IMR-90 (cell line): ENCODE results near the gene SLC2A11. TPM values are rescaled to one million over a fixed set of nuclear protein-coding genes. Genes with fewer than 3 reads are reported as not detected.
A peak's percentile ranks its signal among the peaks of the same experiment; 100 is the strongest.
"Not testable (repeated sequence)": the region's sequence is repeated elsewhere in the genome, so short reads cannot be mapped to it uniquely, and the experiment has no call there.

Experiments
- ATAC-seq: fragments of 200-7000 bp; cut with Tn5 transposase; 2 replicates; pipeline ENCODE4 v1.9.1; 2020; ENCODE audit warnings: low read depth, mild to moderate bottlenecking, moderate library complexity
- BruUV-seq: library from RNA; stranded (reverse); fragments of 400-500 nt; replicated peaks from 2 replicates; lab custom pipeline; 2021; lab: Mats Ljungman, UMichigan
- CTCF ChIA-PET: fragments of 300-600 bp; formaldehyde crosslinking; extraction: SDS; loops from one replicate; lab custom pipeline; 2021; ENCODE audit warnings: antibody characterized with exemption; lab: Yijun Ruan, JAX
- POLR2A ChIA-PET: fragments of 300-600 bp; sonication (Branson Sonifier 250); formaldehyde crosslinking; loops from one replicate; lab custom pipeline; 2022; ENCODE audit warnings: antibody characterized with exemption; ENCODE audit not compliant: unreplicated experiment; lab: Charles Lee
- DNase-seq: peaks from one replicate; pipeline ENCODE4 v3.0.0; 2013
- H2AFZ ChIP-seq: replicated peaks from 2 replicates; pipeline ENCODE3; 2013; ENCODE audit warnings: low read length, mild to moderate bottlenecking; ENCODE audit not compliant: poor library complexity
- H2AK5ac ChIP-seq: 2 replicates; pipeline ENCODE4 v1.6.1; 2013; ENCODE audit warnings: low read depth, low read length, inconsistent platforms
- H2AK9ac ChIP-seq: replicated peaks from 2 replicates; pipeline ENCODE3; 2013; ENCODE audit warnings: mild to moderate bottlenecking, low read depth, low read length, moderate library complexity; ENCODE audit not compliant: poor library complexity
- H2BK120ac ChIP-seq: 2 replicates; pipeline ENCODE4 v1.6.1; 2013; ENCODE audit warnings: low read depth, low read length, inconsistent platforms
- H2BK15ac ChIP-seq: 3 replicates; pipeline ENCODE4 v1.6.1; 2013; ENCODE audit warnings: low read depth, low read length, inconsistent platforms
- H2BK20ac ChIP-seq: 2 replicates; pipeline ENCODE4 v1.6.1; 2013; ENCODE audit warnings: low read depth, mild to moderate bottlenecking, inconsistent platforms, low read length, moderate library complexity
- H2BK5ac ChIP-seq: 2 replicates; pipeline ENCODE4 v1.6.1; 2013; ENCODE audit warnings: mild to moderate bottlenecking, low read depth, low read length, inconsistent platforms; ENCODE audit not compliant: poor library complexity, severe bottlenecking
- H3K14ac ChIP-seq: replicated peaks from 2 replicates; pipeline ENCODE4 v1.6.1; 2013; ENCODE audit warnings: low read depth, low read length, inconsistent platforms
- H3K18ac ChIP-seq: 2 replicates; pipeline ENCODE4 v1.6.1; 2013; ENCODE audit warnings: low read depth, low read length, control low read depth
- H3K23ac ChIP-seq: 2 replicates; pipeline ENCODE4 v1.6.1; 2013; ENCODE audit warnings: low read depth, low read length, inconsistent platforms
- H3K27ac ChIP-seq: 2 replicates; pipeline ENCODE4 v1.5.1; 2013; ENCODE audit warnings: mild to moderate bottlenecking, control low read depth, low read length; ENCODE audit not compliant: insufficient read depth
- H3K27me3 ChIP-seq: 2 replicates; pipeline ENCODE4 v1.6.1; 2013; ENCODE audit warnings: low read length; ENCODE audit not compliant: control insufficient read depth, insufficient read depth
- H3K36me3 ChIP-seq: 2 replicates; pipeline ENCODE4 v1.6.1; 2013; ENCODE audit warnings: low read length, mixed read lengths; ENCODE audit not compliant: control insufficient read depth, insufficient read depth
- H3K4ac ChIP-seq: 2 replicates; pipeline ENCODE4 v1.6.1; 2013; ENCODE audit warnings: low read depth, low read length, inconsistent platforms
- H3K4me1 ChIP-seq: 2 replicates; pipeline ENCODE4 v1.6.1; 2013; ENCODE audit warnings: low read length, mixed read lengths; ENCODE audit not compliant: control insufficient read depth, insufficient read depth
- H3K4me2 ChIP-seq: 2 replicates; pipeline ENCODE4 v1.6.1; 2013; ENCODE audit warnings: low read depth, mild to moderate bottlenecking, control low read depth, low read length, moderate library complexity
- H3K4me3 ChIP-seq: 2 replicates; pipeline ENCODE4 v1.5.1; 2013; ENCODE audit warnings: low read depth, mild to moderate bottlenecking, control low read depth, low read length, moderate library complexity; ENCODE audit not compliant: insufficient read depth
- H3K56ac ChIP-seq: 2 replicates; pipeline ENCODE4 v1.6.1; 2013; ENCODE audit warnings: low read length, inconsistent platforms; ENCODE audit not compliant: insufficient read depth; ENCODE audit errors: extremely low read depth
- H3K79me1 ChIP-seq, 2 experiments: 2 replicates each; pipeline ENCODE4 v1.6.1; 2013; ENCODE audit warnings: low read length in 2 of 2, inconsistent platforms in 1 of 2, low read depth in 1 of 2
- H3K9ac ChIP-seq: 2 replicates; pipeline ENCODE4 v1.6.1; 2013; ENCODE audit warnings: low read depth, low read length, control low read depth
- H3K9me1 ChIP-seq: 2 replicates; pipeline ENCODE4 v1.6.1; 2013; ENCODE audit warnings: low read length, inconsistent platforms; ENCODE audit not compliant: insufficient read depth
- H3K9me3 ChIP-seq: 2 replicates; pipeline ENCODE4 v1.6.1; 2013; ENCODE audit warnings: low read length; ENCODE audit not compliant: control insufficient read depth, insufficient read depth
- H4K20me1 ChIP-seq: 2 replicates; pipeline ENCODE4 v1.6.1; 2013; ENCODE audit warnings: low read length, inconsistent platforms; ENCODE audit not compliant: insufficient read depth
- H4K5ac ChIP-seq: 2 replicates; pipeline ENCODE4 v1.6.1; 2013; ENCODE audit warnings: mild to moderate bottlenecking, low read depth, low read length, control low read depth
- H4K8ac ChIP-seq, 2 experiments: 2 replicates each; pipeline ENCODE4 v1.6.1; 2013; ENCODE audit warnings: low read depth in 2 of 2, low read length in 2 of 2, control low read depth in 1 of 2, inconsistent platforms in 1 of 2
- H4K91ac ChIP-seq: 2 replicates; pipeline ENCODE4 v1.6.1; 2013; ENCODE audit warnings: low read depth, low read length, inconsistent platforms; ENCODE audit not compliant: insufficient read depth
- CTCF ChIP-seq: conservative IDR thresholded peaks from 2 replicates; pipeline ENCODE4 v1.5.1; 2012; ENCODE audit warnings: mild to moderate bottlenecking, low read depth, low read length, improper control_type of control experiment
- MAFK ChIP-seq: IDR thresholded peaks from 2 replicates; pipeline ENCODE4 v1.6.1; 2012; ENCODE audit warnings: low read depth, low read length, improper control_type of control experiment
- MXI1 ChIP-seq: IDR thresholded peaks from 2 replicates; pipeline ENCODE4 v1.6.1; 2012; ENCODE audit warnings: low read depth, mild to moderate bottlenecking, low read length, moderate library complexity, borderline replicate concordance
- RAD21 ChIP-seq: IDR thresholded peaks from 2 replicates; pipeline ENCODE4 v1.6.1; 2012; ENCODE audit warnings: low read length, improper control_type of control experiment
- SMC3 ChIP-seq: fragments of 150-350 bp; IDR thresholded peaks from 2 replicates; pipeline ENCODE4 v1.6.1; 2016; ENCODE audit warnings: low read depth, mild to moderate bottlenecking, antibody characterized with exemption, low read length, moderate library complexity
- WGBS, 2 experiments: methylation state at CpG; one replicate each; pipeline versions ENCODE4 v1.1.5 to v1.1.7; 2013; ENCODE audit warnings: missing lambda C conversion rate in 2 of 2; ENCODE audit not compliant: insufficient read length in 1 of 2; ENCODE audit errors: extremely low coverage in 2 of 2; 5-methylcytosine and 5-hydroxymethylcytosine counted together
- dilution Hi-C: fragments of 300-500 bp; cut with HindIII; formaldehyde crosslinking; loops from one replicate; pipeline ENCODE4 v1.14.3; 2018; ENCODE audit warnings: low sequenced_read_pairs; ENCODE audit not compliant: unreplicated experiment
- in situ Hi-C: fragments of 300-500 bp; cut with MboI; formaldehyde crosslinking; loops from 3 replicates; pipeline ENCODE4 v1.14.3; 2019; ENCODE audit warnings: low sequenced_read_pairs, inconsistent platforms, mixed read lengths
- intact Hi-C: fragments of 100-400 bp; cut with micrococcal nuclease; formaldehyde crosslinking; loops from 2 replicates; pipeline ENCODE4 v1.10.0; 2022
- polyA plus RNA-seq, 3 experiments: library from polyadenylated mRNA; depleted of rRNA; stranded (reverse); fragments of >200 nt; gene quantifications; 2 replicates each; pipeline ENCODE4 v1.2.3, GENCODE V29; 2012; ENCODE audit warnings: low replicate concordance in 1 of 3
- total RNA-seq: library from RNA; depleted of rRNA; stranded (reverse); fragments of >200 nt; gene quantifications from 2 replicates; pipeline ENCODE4 v1.2.3, GENCODE V29; 2012

The SLC2A11 gene
- total and polyA plus RNA-seq, 2 of the 4 experiments (the other 2 are of a cell fraction): 3.2 to 8.7 TPM

GRCh38 chr22:23862103-23862502 is 4.4 kb downstream of the SLC2A11 start:
- Histone ChIP-seq H3K9ac (no peak overlapping the region), H2AFZ (no peak overlapping the region), H3K27me3 (no peaks in the 10 kb centered on the region), H3K4ac (no peak overlapping the region), H3K18ac (no peak overlapping the region), H4K8ac (no peak overlapping the region), H3K79me1 (peaks cover 0 to 13% of the 10 kb centered on the region in 2 experiments; a peak in 1 of 4 replicates), H3K4me3 (no peak overlapping the region), H3K9me3 (no peaks in the 10 kb centered on the region), H3K56ac (no peak overlapping the region), H4K20me1 (no peaks in the 10 kb centered on the region), H2AK9ac (no peak overlapping the region), H4K5ac (no peak overlapping the region), H3K27ac (no peak overlapping the region), H2BK120ac (no peak overlapping the region), H3K23ac (no peak overlapping the region), H3K36me3 (no peaks in the 10 kb centered on the region; the same call in 1 of the 2 replicates), H3K4me2 (no peak overlapping the region), H2BK20ac (no peak overlapping the region), H2BK5ac (no peak overlapping the region), H2BK15ac (no peak overlapping the region), H3K9me1 (no peaks in the 10 kb centered on the region), H3K4me1 (peaks cover 3% of the 10 kb centered on the region; the same call in 1 of the 2 replicates), H2AK5ac (no peak overlapping the region), H4K91ac (no peak overlapping the region), H3K14ac (no peak overlapping the region)
- in situ Hi-C loops: no loop called here
- ChIA-PET POLR2A (no interaction called here), CTCF (interaction anchor here (0.5 kb wide), 1 partner anchor 1751 kb away, joined by 3 read pairs; no protein-coding TSS in a partner anchor)
- intact Hi-C loops: loop anchor here (10.0 kb wide), 1 partner anchor 93 kb away; no protein-coding TSS in a partner anchor
- BruUV-seq: no TSS peak
- no peak for TF ChIP-seq MAFK
- TF ChIP-seq CTCF: peak; percentile 67
- TF ChIP-seq SMC3: peak; percentile 78
- no peak for TF ChIP-seq MXI1
- peak; percentile 75 for TF ChIP-seq RAD21
- DNase-seq (peak; percentile 52), ATAC-seq (no peak)
- no CpG with 5 or more reads among the region's 3 CpGs for WGBS, 2 experiments
- dilution Hi-C loops: no loop called here

DNA sequence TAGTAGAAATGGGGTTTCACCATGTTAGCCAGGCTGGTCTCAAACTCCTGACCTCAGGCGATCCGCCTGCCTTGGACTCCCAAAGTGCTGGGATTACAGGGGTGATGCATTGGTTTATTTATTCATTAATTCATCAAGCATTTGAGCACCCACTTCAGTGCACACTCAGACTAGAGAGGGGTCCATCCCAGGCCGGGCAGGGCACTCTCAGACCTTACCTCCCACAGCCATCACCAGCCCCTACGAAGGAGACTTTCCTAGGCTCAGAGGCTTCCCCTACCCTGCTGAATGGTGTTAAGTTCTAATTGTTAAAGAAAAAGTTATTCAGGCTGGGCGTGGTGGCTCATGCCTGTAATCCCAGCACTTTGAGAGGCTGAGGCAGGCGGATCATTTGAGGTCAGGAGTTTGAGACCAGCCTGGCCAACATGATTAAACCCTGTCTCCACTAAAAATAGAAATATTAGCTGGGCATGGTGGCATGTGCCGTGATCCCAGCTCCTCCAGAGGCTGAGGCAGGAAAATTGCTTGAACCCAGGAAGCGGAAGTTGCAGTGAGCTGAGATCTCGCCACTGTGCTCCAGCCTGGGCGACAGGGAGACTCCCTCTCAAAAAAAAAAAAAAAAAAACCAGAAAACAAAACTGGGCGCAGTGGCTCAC is 7.0 kb downstream of the SLC2A11 start:
- H4K5ac ChIP-seq, DNase-seq, H3K4me2 ChIP-seq, POLR2A ChIA-PET, H3K9me1 ChIP-seq, in situ Hi-C loops, H3K23ac ChIP-seq, H3K79me1 ChIP-seq, H4K20me1 ChIP-seq, dilution Hi-C loops, H3K36me3 ChIP-seq, H3K9ac ChIP-seq, H2AFZ ChIP-seq, H3K27me3 ChIP-seq, BruUV-seq, H3K4me1 ChIP-seq, H3K56ac ChIP-seq, H2BK120ac ChIP-seq, ATAC-seq, H2BK5ac ChIP-seq, H3K14ac ChIP-seq, H3K9me3 ChIP-seq, H2AK5ac ChIP-seq, H3K27ac ChIP-seq, H3K4me3 ChIP-seq, H2BK20ac ChIP-seq, H4K8ac ChIP-seq, H4K91ac ChIP-seq, H3K18ac ChIP-seq, H2BK15ac ChIP-seq, H2AK9ac ChIP-seq, H3K4ac ChIP-seq: not testable (repeated sequence)
- intact Hi-C loops: loop anchor here (10.0 kb wide), 1 partner anchor 90 kb away; no protein-coding TSS in a partner anchor
- CTCF ChIA-PET: interaction anchor here (0.7 kb wide), 1 partner anchor 636 kb away, joined by 3 read pairs; no protein-coding TSS in a partner anchor
- no CpG with 5 or more reads among the region's 11 CpGs for WGBS, 2 experiments
